ENCODE measurements around the gene XYLT1.

Gene XYLT1

GRCh38 chr16:17384471-17384870 lies 86.3 kb downstream of the XYLT1 start:
- no peaks in the 10 kb centered on the region for H3K9me2 ChIP-seq (replicated peaks; ENCODE audit: control insufficient read depth, low read length)
- H3K27me3 ChIP-seq (ENCODE audit: control insufficient read depth, low read length) = no peaks in the 10 kb centered on the region
- H3K27ac ChIP-seq (ENCODE audit: low read depth, low read length) = no peak overlapping the region
- H3K4me3 ChIP-seq (ENCODE audit: low read length) = no peak overlapping the region
- peaks cover 10% of the 10 kb centered on the region for H3K4me1 ChIP-seq (ENCODE audit: control insufficient read depth, low read length)
- H3F3A ChIP-seq (ENCODE audit: control insufficient read depth, insufficient read depth) = no peaks in the 10 kb centered on the region
- no peaks in the 10 kb centered on the region for H3K36me3 ChIP-seq (ENCODE audit: control insufficient read depth, low read length)
- H3K4me2 ChIP-seq (ENCODE audit: low read length) = no peak overlapping the region
- peaks cover 4% of the 10 kb centered on the region; the same call in 1 of the 2 replicates for H3K79me2 ChIP-seq (ENCODE audit: control insufficient read depth, low read length)
- no peak for TF ChIP-seq CTCF (IDR thresholded peaks at IDR 0.05; ENCODE audit: low read depth, low read length, poor library complexity, severe bottlenecking)
- TF ChIP-seq EZH2phosphoT487 (IDR thresholded peaks at IDR 0.05; ENCODE audit: borderline replicate concordance, low read length) = no peak
- no peaks in the 10 kb centered on the region for H3K9me3 ChIP-seq (ENCODE audit: control insufficient read depth, insufficient read depth, low read length)
- H4K20me1 ChIP-seq (ENCODE audit: control insufficient read depth, insufficient read depth, low read depth, low read length) = peaks cover 14% of the 10 kb centered on the region

GRCh38 chr16:17382949-17383863 lies 87.6 kb downstream of the XYLT1 start:
- H3K4me3 ChIP-seq (ENCODE audit: low read length) = no peak overlapping the region
- peaks cover 4% of the 10 kb centered on the region; the same call in 1 of the 2 replicates for H3K79me2 ChIP-seq (ENCODE audit: control insufficient read depth, low read length)
- H3F3A ChIP-seq (ENCODE audit: control insufficient read depth, insufficient read depth) = no peaks in the 10 kb centered on the region
- H3K36me3 ChIP-seq (ENCODE audit: control insufficient read depth, low read length) = no peaks in the 10 kb centered on the region
- H4K20me1 ChIP-seq (ENCODE audit: control insufficient read depth, insufficient read depth, low read depth, low read length) = peaks cover 14% of the 10 kb centered on the region
- no peak overlapping the region for H3K27ac ChIP-seq (ENCODE audit: low read depth, low read length)
- H3K9me3 ChIP-seq (ENCODE audit: control insufficient read depth, insufficient read depth, low read length) = no peaks in the 10 kb centered on the region
- H3K9me2 ChIP-seq (replicated peaks; ENCODE audit: control insufficient read depth, low read length) = no peaks in the 10 kb centered on the region
- H3K4me1 ChIP-seq (ENCODE audit: control insufficient read depth, low read length) = peaks cover 23% of the 10 kb centered on the region
- no peak overlapping the region for H3K4me2 ChIP-seq (ENCODE audit: low read length)
- TF ChIP-seq EZH2phosphoT487 (IDR thresholded peaks at IDR 0.05; ENCODE audit: borderline replicate concordance, low read length) (no peak), CTCF (IDR thresholded peaks at IDR 0.05; ENCODE audit: low read depth, low read length, poor library complexity, severe bottlenecking) (no peak)
- H3K27me3 ChIP-seq (ENCODE audit: control insufficient read depth, low read length) = no peaks in the 10 kb centered on the region

GRCh38 chr16:17382514-17382913 lies 88.2 kb downstream of the XYLT1 start:
- H3K4me3 ChIP-seq (ENCODE audit: low read length) = no peak overlapping the region

More at GRCh38 chr16:17382514-17382913, 88.2 kb downstream of the XYLT1 start:
- Histone ChIP-seq H3K79me2 (ENCODE audit: control insufficient read depth, low read length) (peaks cover 7% of the 10 kb centered on the region), H3K4me1 (ENCODE audit: control insufficient read depth, low read length) (peaks cover 30% of the 10 kb centered on the region), H4K20me1 (ENCODE audit: control insufficient read depth, insufficient read depth, low read depth, low read length) (peaks cover 17% of the 10 kb centered on the region), H3K4me2 (ENCODE audit: low read length) (no peak overlapping the region), H3K27me3 (ENCODE audit: control insufficient read depth, low read length) (no peaks in the 10 kb centered on the region), H3K9me3 (ENCODE audit: control insufficient read depth, insufficient read depth, low read length) (no peaks in the 10 kb centered on the region), H3K27ac (ENCODE audit: low read depth, low read length) (no peak overlapping the region), H3K36me3 (ENCODE audit: control insufficient read depth, low read length) (no peaks in the 10 kb centered on the region), H3F3A (ENCODE audit: control insufficient read depth, insufficient read depth) (no peaks in the 10 kb centered on the region), H3K9me2 (replicated peaks; ENCODE audit: control insufficient read depth, low read length) (no peaks in the 10 kb centered on the region)
- no peak for TF ChIP-seq CTCF (IDR thresholded peaks at IDR 0.05; ENCODE audit: low read depth, low read length, poor library complexity, severe bottlenecking)
- no peak for TF ChIP-seq EZH2phosphoT487 (IDR thresholded peaks at IDR 0.05; ENCODE audit: borderline replicate concordance, low read length)

Data from DOHH2 (cell line).